ENCODE data around the gene HEG1.

- no peak for TF ChIP-seq TAF1 (IDR thresholded peaks at IDR 0.05; ENCODE audit: low read depth)
- no peak for TF ChIP-seq CEBPB (IDR thresholded peaks at IDR 0.05)
- TF ChIP-seq, protein P1, sequence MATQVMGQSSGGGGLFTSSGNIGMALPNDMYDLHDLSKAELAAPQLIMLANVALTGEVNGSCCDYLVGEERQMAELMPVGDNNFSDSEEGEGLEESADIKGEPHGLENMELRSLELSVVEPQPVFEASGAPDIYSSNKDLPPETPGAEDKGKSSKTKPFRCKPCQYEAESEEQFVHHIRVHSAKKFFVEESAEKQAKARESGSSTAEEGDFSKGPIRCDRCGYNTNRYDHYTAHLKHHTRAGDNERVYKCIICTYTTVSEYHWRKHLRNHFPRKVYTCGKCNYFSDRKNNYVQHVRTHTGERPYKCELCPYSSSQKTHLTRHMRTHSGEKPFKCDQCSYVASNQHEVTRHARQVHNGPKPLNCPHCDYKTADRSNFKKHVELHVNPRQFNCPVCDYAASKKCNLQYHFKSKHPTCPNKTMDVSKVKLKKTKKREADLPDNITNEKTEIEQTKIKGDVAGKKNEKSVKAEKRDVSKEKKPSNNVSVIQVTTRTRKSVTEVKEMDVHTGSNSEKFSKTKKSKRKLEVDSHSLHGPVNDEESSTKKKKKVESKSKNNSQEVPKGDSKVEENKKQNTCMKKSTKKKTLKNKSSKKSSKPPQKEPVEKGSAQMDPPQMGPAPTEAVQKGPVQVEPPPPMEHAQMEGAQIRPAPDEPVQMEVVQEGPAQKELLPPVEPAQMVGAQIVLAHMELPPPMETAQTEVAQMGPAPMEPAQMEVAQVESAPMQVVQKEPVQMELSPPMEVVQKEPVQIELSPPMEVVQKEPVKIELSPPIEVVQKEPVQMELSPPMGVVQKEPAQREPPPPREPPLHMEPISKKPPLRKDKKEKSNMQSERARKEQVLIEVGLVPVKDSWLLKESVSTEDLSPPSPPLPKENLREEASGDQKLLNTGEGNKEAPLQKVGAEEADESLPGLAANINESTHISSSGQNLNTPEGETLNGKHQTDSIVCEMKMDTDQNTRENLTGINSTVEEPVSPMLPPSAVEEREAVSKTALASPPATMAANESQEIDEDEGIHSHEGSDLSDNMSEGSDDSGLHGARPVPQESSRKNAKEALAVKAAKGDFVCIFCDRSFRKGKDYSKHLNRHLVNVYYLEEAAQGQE (IDR thresholded peaks at IDR 0.05; ENCODE audit: low read depth): no peak
- TF ChIP-seq FOXM1 (IDR thresholded peaks at IDR 0.05; ENCODE audit: borderline replicate concordance, low read depth): no peak
- TF ChIP-seq RAD21 (IDR thresholded peaks at IDR 0.05; ENCODE audit: low read depth): no peak
- TF ChIP-seq EP300 (IDR thresholded peaks at IDR 0.05; ENCODE audit: borderline replicate concordance): no peak
- no peak for TF ChIP-seq TCF12 (IDR thresholded peaks at IDR 0.05; ENCODE audit: low read depth)
Observed at GRCh38 chr3:125072749-125073389, 17.1 kb upstream of the HEG1 start.
